Measurements from ENCODE around the gene CD300LG. TPM values are rescaled to one million over a fixed set of nuclear protein-coding genes. Genes with fewer than 3 reads are reported as not detected.

Gene CD300LG, protein sequence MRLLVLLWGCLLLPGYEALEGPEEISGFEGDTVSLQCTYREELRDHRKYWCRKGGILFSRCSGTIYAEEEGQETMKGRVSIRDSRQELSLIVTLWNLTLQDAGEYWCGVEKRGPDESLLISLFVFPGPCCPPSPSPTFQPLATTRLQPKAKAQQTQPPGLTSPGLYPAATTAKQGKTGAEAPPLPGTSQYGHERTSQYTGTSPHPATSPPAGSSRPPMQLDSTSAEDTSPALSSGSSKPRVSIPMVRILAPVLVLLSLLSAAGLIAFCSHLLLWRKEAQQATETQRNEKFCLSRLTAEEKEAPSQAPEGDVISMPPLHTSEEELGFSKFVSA
- not detected in 2 replicates for total RNA-seq

DNA sequence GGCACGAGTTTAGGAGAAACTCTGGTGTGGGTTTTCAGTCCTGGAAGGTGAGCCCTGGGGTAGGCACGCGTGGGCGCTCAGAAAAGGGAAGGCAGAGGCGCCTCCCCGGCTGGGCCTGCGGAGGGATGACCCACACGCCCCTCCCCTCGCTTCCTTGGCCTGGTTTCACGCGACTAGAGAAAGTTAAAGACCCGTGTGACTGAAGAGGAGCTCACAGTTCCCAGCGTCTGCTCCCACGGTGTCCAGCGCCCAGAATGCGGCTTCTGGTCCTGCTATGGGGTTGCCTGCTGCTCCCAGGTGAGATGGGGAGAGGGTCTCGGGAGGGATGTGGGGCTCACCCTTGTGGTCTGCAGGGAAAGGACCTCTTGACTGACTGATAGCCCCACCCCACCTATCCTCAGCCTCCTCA is at the start of gene CD300LG:
TSS of gene CD300LG (plus strand) at position 214 of the 409 bp plus-strand sequence. CDS start at position 255, 41 bp downstream.

DNA sequence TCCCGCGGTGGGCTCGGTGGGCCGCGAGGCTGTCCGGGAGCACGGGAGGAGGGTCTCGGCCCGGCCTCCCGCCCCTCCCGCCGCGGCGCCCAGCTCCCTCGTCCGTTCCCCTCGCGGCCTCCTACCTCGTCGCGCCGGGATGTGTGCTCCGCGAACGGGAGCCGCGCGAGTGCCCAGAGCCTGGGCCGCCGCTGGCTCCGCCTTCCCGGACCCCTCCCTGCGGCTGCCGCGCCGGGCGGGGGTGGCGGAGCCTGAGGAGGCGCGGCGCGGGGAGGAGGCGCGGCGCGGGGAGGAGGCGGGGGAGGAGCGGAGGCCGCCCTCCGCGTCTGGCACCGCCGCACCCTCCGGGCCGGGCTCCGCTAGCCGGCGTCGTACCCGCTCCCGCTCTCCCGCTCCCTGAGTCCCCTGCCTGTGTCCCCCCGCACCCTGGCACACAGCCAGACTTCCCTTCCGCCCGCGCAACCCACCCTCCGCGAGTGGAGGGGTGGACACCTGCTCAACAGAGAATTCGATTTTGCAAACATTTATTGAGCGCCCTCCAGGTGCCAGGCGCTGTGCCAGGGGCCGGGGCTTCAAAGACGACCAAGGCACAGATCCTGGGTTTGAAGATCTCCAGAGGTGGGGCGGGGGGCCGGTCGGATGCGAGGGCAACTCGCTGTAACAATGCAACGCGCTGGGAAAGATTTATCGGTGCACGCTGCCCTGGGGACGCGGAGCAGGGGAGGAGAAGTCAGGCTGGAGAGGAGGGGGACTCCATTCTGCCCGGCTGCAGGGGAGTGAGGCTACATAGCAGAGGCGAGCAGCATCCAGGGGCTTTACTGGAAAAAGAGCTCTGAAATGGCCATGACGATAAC is 13.8 kb upstream of the CD300LG start, which contains the start of gene MPP3:
TSS of gene MPP3 (minus strand) at position 171 of the 854 bp plus-strand sequence. CDS start 1,240 bp downstream, outside the sequence.

DNA sequence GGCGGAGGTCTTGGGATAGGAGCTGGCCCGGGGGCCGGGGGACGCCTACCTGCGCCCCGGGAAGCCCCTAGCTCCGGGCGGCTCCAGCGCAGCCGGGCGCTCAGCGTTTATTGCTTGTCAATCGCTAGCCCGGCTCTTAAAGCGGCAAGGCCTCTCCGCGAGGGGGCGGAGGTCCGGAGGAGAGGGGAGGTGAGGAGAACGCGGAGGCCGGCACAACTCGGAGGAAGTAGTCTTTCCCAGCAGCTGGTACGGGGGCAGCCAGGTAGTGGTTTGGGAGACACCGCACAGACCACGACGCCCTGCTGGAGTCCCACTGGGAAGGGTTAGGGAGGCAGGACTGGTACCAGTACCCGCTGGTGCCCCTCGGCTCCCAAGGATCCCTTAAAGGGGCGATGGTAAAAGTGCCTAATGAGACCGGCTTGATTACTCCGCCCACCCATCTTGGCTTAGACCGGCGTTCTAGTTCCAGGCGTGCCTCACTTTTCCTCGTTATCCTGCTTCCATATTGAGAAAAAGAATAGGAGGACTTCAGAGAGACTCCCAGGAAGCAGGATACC is 60.5 kb downstream of the CD300LG start, which contains the start of gene MPP2:
TSS of gene MPP2 (minus strand) at position 112 of the 557 bp plus-strand sequence. CDS start 3,076 bp downstream, outside the sequence.

Other genes with a start within 250 kb of the CD300LG start
- not detected in 2 replicates for gene MEOX1, start 185.3 kb upstream of the CD300LG start, total RNA-seq
- not detected in 2 replicates for gene SOST, start 88.4 kb upstream of the CD300LG start, total RNA-seq
- gene DUSP3, start 68.2 kb upstream of the CD300LG start, total RNA-seq = 53.6 and 56.1 TPM in 2 replicates
- gene CFAP97D1, start 66.7 kb upstream of the CD300LG start, total RNA-seq = 0.14 TPM in 1 of 2 replicates, not detected in the other
- gene MPP3, start 14.0 kb upstream of the CD300LG start, total RNA-seq = 13.2 and 13.9 TPM in 2 replicates
- 0.66 and 1.8 TPM in 2 replicates for gene MPP2, start 60.4 kb downstream of the CD300LG start, total RNA-seq
- gene PPY, start 95.3 kb downstream of the CD300LG start, total RNA-seq = not detected in 2 replicates
- not detected in 2 replicates for gene PYY, start 106.8 kb downstream of the CD300LG start, total RNA-seq
- gene NAGS, start 157.4 kb downstream of the CD300LG start, total RNA-seq = 1.7 and 4.3 TPM in 2 replicates
- gene TMEM101, start 167.8 kb downstream of the CD300LG start, total RNA-seq = 36.6 and 38.9 TPM in 2 replicates
- gene LSM12, start 219.5 kb downstream of the CD300LG start, total RNA-seq = 68.9 and 82.3 TPM in 2 replicates
- gene G6PC3, start 223.6 kb downstream of the CD300LG start, total RNA-seq = 23.4 and 34.3 TPM in 2 replicates